Panc1 (cell line): ENCODE results near the gene MCF2L. TPM values are rescaled to one million over a fixed set of nuclear protein-coding genes. Genes with fewer than 3 reads are reported as not detected.

ENCODE experiments used
- ATAC-seq: fragments of 200-7000 bp; cut with Tn5 transposase; 2 replicates; pipeline ENCODE4 v1.9.1; 2020; ENCODE audit warnings: mild to moderate bottlenecking, moderate library complexity
- BruUV-seq: library from RNA; stranded (reverse); fragments of 400-500 nt; replicated peaks from 2 replicates; lab custom pipeline; 2021; lab: Mats Ljungman, UMichigan
- CTCF ChIA-PET: fragments of 300-600 bp; sonication (Branson Sonifier 250); formaldehyde crosslinking; loops from one replicate; lab custom pipeline; 2022; ENCODE audit warnings: antibody characterized with exemption; lab: Charles Lee
- POLR2A ChIA-PET: fragments of 300-600 bp; sonication (Branson Sonifier 250); formaldehyde crosslinking; loops from one replicate; lab custom pipeline; 2022; ENCODE audit warnings: antibody characterized with exemption; lab: Charles Lee
- DNase-seq: peaks from one replicate; pipeline ENCODE4 v3.0.0-alpha.2; 2010; ENCODE audit warnings: low read depth, low spot score
- H3K27ac ChIP-seq: 2 replicates; pipeline ENCODE4 v1.5.1; 2011; ENCODE audit warnings: mild to moderate bottlenecking, low read length, inconsistent platforms
- H3K27me3 ChIP-seq: fragments of 200-500 bp; sonication (Bioruptor generic); 2 replicates; pipeline ENCODE4 v1.6.0; 2014; ENCODE audit warnings: low read length, inconsistent platforms; ENCODE audit not compliant: control insufficient read depth, insufficient read depth
- H3K36me3 ChIP-seq: fragments of 200-500 bp; sonication (Bioruptor generic); 2 replicates; pipeline ENCODE4 v1.5.1; 2014; ENCODE audit warnings: inconsistent platforms, mild to moderate bottlenecking, low read length, moderate library complexity; ENCODE audit not compliant: control insufficient read depth, insufficient read depth
- H3K4me1 ChIP-seq: 2 replicates; pipeline ENCODE4 v1.5.1; 2011; ENCODE audit warnings: inconsistent platforms, mild to moderate bottlenecking, low read length, moderate library complexity; ENCODE audit not compliant: control insufficient read depth, insufficient read depth
- H3K4me3 ChIP-seq, 2 experiments: 2 replicates each; pipeline ENCODE4 v1.5.1; 2011 to 2012; ENCODE audit warnings: low read depth in 2 of 2, low read length in 2 of 2, mild to moderate bottlenecking in 2 of 2, inconsistent platforms in 1 of 2, moderate library complexity in 1 of 2
- H3K9me3 ChIP-seq: fragments of 200-500 bp; sonication (Bioruptor generic); 2 replicates; pipeline ENCODE4 v1.5.1; 2014; ENCODE audit warnings: low read depth, mild to moderate bottlenecking, inconsistent platforms, low read length, moderate library complexity; ENCODE audit not compliant: control insufficient read depth, insufficient read depth
- CTCF ChIP-seq: fragments of 450-650 bp; IDR thresholded peaks from 2 replicates; pipeline ENCODE4 v1.5.1; 2017; ENCODE audit warnings: mild to moderate bottlenecking
- POLR2AphosphoS5 ChIP-seq: IDR thresholded peaks from 2 replicates; pipeline ENCODE4 v1.6.1; 2012; ENCODE audit warnings: mild to moderate bottlenecking, low read depth, low read length, moderate library complexity
- REST ChIP-seq, 2 experiments: IDR thresholded peaks; 2 replicates each; pipeline ENCODE4 v1.6.1; 2011 to 2012; ENCODE audit warnings: low read depth in 2 of 2, control low read depth in 1 of 2, low read length in 1 of 2, mild to moderate bottlenecking in 1 of 2, moderate library complexity in 1 of 2; ENCODE audit not compliant: insufficient read depth in 1 of 2
- SIN3A ChIP-seq: IDR thresholded peaks from 2 replicates; pipeline ENCODE4 v1.6.1; 2012; ENCODE audit warnings: low read depth, mild to moderate bottlenecking, low read length, moderate library complexity, borderline replicate concordance; ENCODE audit not compliant: insufficient read depth
- TCF7L2 ChIP-seq: IDR thresholded peaks from 2 replicates; pipeline ENCODE4 v1.6.1; 2011; ENCODE audit warnings: mild to moderate bottlenecking, low read depth, low read length, inconsistent platforms
- in situ Hi-C: cut with HindIII; loops from 2 replicates; pipeline ENCODE4 v1.10.0; 2016; ENCODE audit warnings: low sequenced_read_pairs, low pct_unique_long_range_greater_than_20kb
- intact Hi-C: fragments of 100-400 bp; cut with micrococcal nuclease; formaldehyde crosslinking; loops from one replicate; pipeline ENCODE4 v1.10.0; 2022; ENCODE audit not compliant: unreplicated experiment
- total RNA-seq: library from RNA; stranded (reverse); gene quantifications from one replicate; pipeline ENCODE4 v1.2.1, GENCODE V29; 2021; ENCODE audit not compliant: unreplicated experiment

Gene MCF2L
- total RNA-seq, 1 experiment from 2014 or later = 0.57 TPM

GRCh38 chr13:113072376-113072775 lies 103.4 kb downstream of the MCF2L start:
- no peak for TF ChIP-seq REST (IDR thresholded peaks at IDR 0.05; ENCODE audit: insufficient read depth in 1 of 2, low read depth in 2 of 2, low read length in 1 of 2)
- no peak for TF ChIP-seq TCF7L2
- TF ChIP-seq SIN3A = no peak
- TF ChIP-seq CTCF = no peak
- no peak for TF ChIP-seq POLR2AphosphoS5
- no peak overlapping the region for H3K4me3 ChIP-seq
- DNase-seq (no peak), ATAC-seq (no peak)
- no peaks in the 10 kb centered on the region for H3K27me3 ChIP-seq
- intact Hi-C loops (no loop called here), in situ Hi-C loops (no loop called here)
- no peaks in the 10 kb centered on the region for H3K9me3 ChIP-seq
- CTCF ChIA-PET = no interaction called here
- POLR2A ChIA-PET = interaction anchor here (0.6 kb wide), 2 partner anchors 256 to 409 kb away, joined by 3 to 7 read pairs; no protein-coding TSS in a partner anchor
- no peaks in the 10 kb centered on the region for H3K36me3 ChIP-seq
- H3K4me1 ChIP-seq = no peaks in the 10 kb centered on the region
- no peak overlapping the region for H3K27ac ChIP-seq
- no TSS peak for BruUV-seq

- Histone ChIP-seq H3K27ac (no peak overlapping the region), H3K27me3 (no peaks in the 10 kb centered on the region), H3K9me3 (no peaks in the 10 kb centered on the region), H3K4me3 (no peak overlapping the region), H3K36me3 (no peaks in the 10 kb centered on the region), H3K4me1 (no peaks in the 10 kb centered on the region)
- ChIA-PET POLR2A (interaction anchor here (0.7 kb wide), 1 partner anchor 421 kb away, joined by 3 read pairs; no protein-coding TSS in a partner anchor), CTCF (no interaction called here)
- in situ Hi-C loops = no loop called here
- DNase-seq (no peak), ATAC-seq (no peak)
- no TSS peak for BruUV-seq
- intact Hi-C loops = no loop called here
- TF ChIP-seq SIN3A (no peak), TCF7L2 (no peak)
Measured at GRCh38 chr13:113073942-113074341, 104.9 kb downstream of the MCF2L start.

- intact Hi-C loops = no loop called here
- ATAC-seq (no peak), DNase-seq (no peak)
- no TSS peak for BruUV-seq
- TF ChIP-seq CTCF (no peak), TCF7L2 (no peak), POLR2AphosphoS5 (no peak), REST (IDR thresholded peaks at IDR 0.05; ENCODE audit: insufficient read depth in 1 of 2, low read depth in 2 of 2, low read length in 1 of 2) (no peak), SIN3A (no peak)
- Histone ChIP-seq H3K36me3 (no peaks in the 10 kb centered on the region), H3K4me1 (no peaks in the 10 kb centered on the region), H3K27me3 (no peaks in the 10 kb centered on the region), H3K27ac (no peak overlapping the region), H3K4me3 (no peak overlapping the region), H3K9me3 (no peaks in the 10 kb centered on the region)
- CTCF ChIA-PET = no interaction called here
- POLR2A ChIA-PET = interaction anchor here (0.7 kb wide), 1 partner anchor 421 kb away, joined by 3 read pairs; no protein-coding TSS in a partner anchor
- in situ Hi-C loops = no loop called here
Measured at GRCh38 chr13:113074401-113074800, 105.4 kb downstream of the MCF2L start.
